ENCODE measurements around the gene SPIN1.
"Not testable (repeated sequence)": the region's sequence is repeated elsewhere in the genome, so short reads cannot be mapped to it uniquely, and the experiment has no call there.

Gene SPIN1

GRCh38 chr9:88388203-88388885, at the start of gene SPIN1:
TSS of gene SPIN1 (plus strand) at chr9:88388444. CDS start at chr9:88426540, 38,096 bp downstream.
- H3K4me3 ChIP-seq (ENCODE audit: low read depth, low read length) = peak within 1 kb of the TSS; percentile 85
- DNase-seq (ENCODE audit: low read depth) = no peak
- peak; percentile 15 for TF ChIP-seq CTCF (IDR thresholded peaks at IDR 0.05; ENCODE audit: low read depth, low read length, missing control alignments)
- in situ Hi-C loops (cut with HindIII; ENCODE audit: low sequenced_read_pairs) = no loop called here

GRCh38 chr9:88339317-88339716, 48.9 kb upstream of the SPIN1 start:
- no peak for DNase-seq (ENCODE audit: low read depth)
- H3K4me3 ChIP-seq (ENCODE audit: low read depth, low read length) = no peak overlapping the region
- TF ChIP-seq CTCF (IDR thresholded peaks at IDR 0.05; ENCODE audit: low read depth, low read length, missing control alignments) = no peak
- in situ Hi-C loops (cut with HindIII; ENCODE audit: low sequenced_read_pairs) = no loop called here

GRCh38 chr9:88342246-88342645, 46.0 kb upstream of the SPIN1 start:
- peak; percentile 45 for DNase-seq (ENCODE audit: low read depth)
- no peak overlapping the region for H3K4me3 ChIP-seq (ENCODE audit: low read depth, low read length)
- in situ Hi-C loops (cut with HindIII; ENCODE audit: low sequenced_read_pairs) = no loop called here
- no peak for TF ChIP-seq CTCF (IDR thresholded peaks at IDR 0.05; ENCODE audit: low read depth, low read length, missing control alignments)

GRCh38 chr9:88344013-88344412, 44.2 kb upstream of the SPIN1 start:
- in situ Hi-C loops (cut with HindIII; ENCODE audit: low sequenced_read_pairs) = no loop called here
- no peak for TF ChIP-seq CTCF (IDR thresholded peaks at IDR 0.05; ENCODE audit: low read depth, low read length, missing control alignments)
- no peak for DNase-seq (ENCODE audit: low read depth)
- no peak overlapping the region for H3K4me3 ChIP-seq (ENCODE audit: low read depth, low read length)

- in situ Hi-C loops (cut with HindIII; ENCODE audit: low sequenced_read_pairs); H3K4me3 ChIP-seq (ENCODE audit: low read depth, low read length); DNase-seq (ENCODE audit: low read depth): not testable (repeated sequence)
These were observed 37.9 kb upstream of the SPIN1 start for GRCh38 chr9:88350354-88350753.

- no peak for DNase-seq (ENCODE audit: low read depth)
- in situ Hi-C loops (cut with HindIII; ENCODE audit: low sequenced_read_pairs) = no loop called here
- no peak for TF ChIP-seq CTCF (IDR thresholded peaks at IDR 0.05; ENCODE audit: low read depth, low read length, missing control alignments)
- no peak overlapping the region for H3K4me3 ChIP-seq (ENCODE audit: low read depth, low read length)
These were observed 33.1 kb upstream of the SPIN1 start for GRCh38 chr9:88355166-88355565.

GRCh38 chr9:88357250-88357649, 31.0 kb upstream of the SPIN1 start:
- DNase-seq (ENCODE audit: low read depth); H3K4me3 ChIP-seq (ENCODE audit: low read depth, low read length); in situ Hi-C loops (cut with HindIII; ENCODE audit: low sequenced_read_pairs): not testable (repeated sequence)

- TF ChIP-seq CTCF (IDR thresholded peaks at IDR 0.05; ENCODE audit: low read depth, low read length, missing control alignments) = no peak
- in situ Hi-C loops (cut with HindIII; ENCODE audit: low sequenced_read_pairs) = no loop called here
- no peak for DNase-seq (ENCODE audit: low read depth)
- H3K4me3 ChIP-seq (ENCODE audit: low read depth, low read length) = no peak overlapping the region
These were observed 29.5 kb upstream of the SPIN1 start for GRCh38 chr9:88358723-88359122.
